Measurements from ENCODE around the gene IGF2R.
"Not testable (repeated sequence)": the region's sequence is repeated elsewhere in the genome, so short reads cannot be mapped to it uniquely, and the experiment has no call there.

The IGF2R gene

DNA sequence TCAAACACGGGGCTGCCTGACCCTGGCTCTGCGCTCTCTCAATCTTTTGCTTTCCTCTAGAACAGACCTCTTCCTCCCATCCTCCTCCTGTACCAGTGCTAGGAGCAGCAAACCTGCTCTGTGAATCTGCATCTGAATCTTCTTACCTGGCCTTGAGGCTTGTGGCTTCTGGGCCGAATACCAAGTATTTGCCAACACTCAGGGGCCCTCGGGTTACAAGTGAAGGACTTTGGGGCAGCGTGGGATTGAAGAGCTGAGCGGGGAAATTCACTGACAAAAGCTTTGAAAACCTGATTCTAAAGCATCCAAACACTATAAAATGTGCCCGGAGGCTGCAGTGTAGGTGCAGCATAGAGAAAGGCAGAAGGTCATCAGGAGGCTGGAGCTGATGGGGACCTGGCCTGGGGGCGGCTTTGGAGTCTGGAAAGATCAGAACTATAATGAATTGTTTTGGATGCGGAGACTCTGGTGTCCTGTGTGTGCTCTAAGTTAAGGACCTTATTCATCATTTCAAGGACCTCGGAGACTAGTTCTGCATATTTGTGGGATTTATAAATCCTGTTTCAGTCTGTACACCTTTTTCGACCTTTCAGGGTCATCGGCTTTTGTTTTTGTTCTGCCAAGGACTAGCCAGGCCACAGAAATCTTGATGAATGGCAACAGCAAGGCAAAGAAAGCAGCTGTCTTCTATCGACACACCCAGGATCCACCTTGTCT is 16.4 kb upstream of the IGF2R start:
- no peak for DNase-seq

DNA sequence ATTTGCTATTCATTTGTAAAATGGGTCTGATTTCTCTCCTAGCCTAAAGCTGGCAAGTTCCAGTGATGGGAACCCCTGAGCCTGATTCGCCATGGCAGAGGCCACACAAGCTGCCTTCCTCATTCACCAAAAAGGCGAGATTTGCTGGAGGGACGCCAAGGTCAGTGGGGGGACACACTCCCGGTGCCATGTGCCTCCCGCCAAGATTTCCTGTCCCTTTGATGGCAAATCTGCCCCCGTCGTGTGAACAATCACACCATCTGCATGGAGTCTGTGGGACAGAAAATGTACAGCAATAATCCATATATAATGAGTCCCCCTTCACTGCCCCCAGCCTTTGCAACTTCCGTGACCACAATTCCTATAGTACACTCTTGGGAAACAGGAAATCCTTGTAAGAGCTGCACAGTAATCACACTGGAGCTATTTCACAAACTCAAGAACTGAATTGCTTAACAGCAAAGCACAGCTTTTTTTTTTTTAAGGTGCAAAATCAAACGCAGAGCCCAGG is 15.7 kb upstream of the IGF2R start:
- DNase-seq = no peak

- no peak for DNase-seq
Observed at GRCh38 chr6:159955945-159956361, 12.9 kb upstream of the IGF2R start.

DNA sequence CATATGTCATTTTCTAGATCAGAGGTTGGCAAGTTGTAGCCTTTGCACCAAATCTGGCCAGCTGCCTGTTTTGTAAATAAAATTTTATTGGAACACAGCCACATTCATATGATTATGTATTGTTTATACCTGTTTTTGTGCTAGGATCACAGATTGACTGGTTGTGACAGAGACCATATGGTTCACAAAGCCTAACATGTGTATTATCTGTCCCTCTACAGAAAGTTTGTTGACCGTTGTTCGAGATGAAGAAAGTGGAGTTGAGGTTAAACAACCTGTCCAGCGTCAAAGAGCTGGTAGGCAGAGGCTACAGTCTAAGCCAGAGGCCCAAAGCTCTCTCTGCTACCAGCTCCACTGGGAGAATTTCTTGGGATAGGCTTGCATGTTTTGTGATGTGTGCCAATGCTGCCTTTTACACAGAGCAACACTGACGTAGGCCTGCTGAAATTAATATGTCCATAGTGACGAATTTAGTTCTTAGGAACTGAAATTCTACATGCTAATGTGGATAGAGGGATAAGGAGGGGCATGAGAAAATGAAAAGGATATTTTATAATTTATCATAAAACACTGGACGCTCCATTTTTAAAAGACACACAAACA is 11.7 kb upstream of the IGF2R start:
- no peak for DNase-seq

DNA sequence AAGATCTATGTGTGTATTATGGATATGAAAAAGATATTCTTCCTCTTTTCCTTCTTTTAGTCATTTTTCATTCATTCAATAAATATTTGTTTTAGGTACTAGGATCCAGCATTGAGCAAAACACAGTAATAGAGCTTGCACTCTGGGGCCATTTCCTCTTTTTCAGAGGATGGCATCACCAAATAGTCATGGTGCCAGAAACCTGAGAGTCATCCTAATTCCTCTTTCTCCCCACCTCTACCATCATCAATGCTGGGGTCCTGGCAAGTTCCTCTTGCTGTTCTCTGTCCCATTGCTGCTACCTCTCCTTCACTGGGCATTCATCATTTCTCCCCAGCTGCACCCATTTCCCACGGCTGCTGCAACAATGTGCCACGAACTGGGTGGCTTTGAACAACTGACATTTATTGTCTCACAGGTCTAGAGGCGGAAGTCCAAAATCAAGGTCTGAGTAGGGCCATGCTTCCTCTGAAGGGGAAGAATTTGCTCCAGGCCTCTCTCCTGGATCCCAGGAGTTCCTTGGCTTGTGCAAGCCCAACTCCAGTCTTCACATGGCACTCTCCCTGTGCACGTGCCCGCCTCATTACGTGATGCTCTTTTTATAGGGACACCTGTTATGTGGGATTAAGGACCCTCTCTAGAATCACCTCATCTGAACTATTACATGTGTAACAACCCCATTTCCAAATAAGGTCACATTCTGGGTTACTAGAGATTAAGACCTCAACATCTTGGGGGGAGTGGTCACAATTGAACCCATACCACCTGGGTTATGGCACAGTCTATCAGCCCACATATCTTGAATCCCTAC is 9.5 kb upstream of the IGF2R start:
- no peak for DNase-seq

GRCh38 chr6:159959976-159960384 is 8.9 kb upstream of the IGF2R start:
- no peak for DNase-seq

DNA sequence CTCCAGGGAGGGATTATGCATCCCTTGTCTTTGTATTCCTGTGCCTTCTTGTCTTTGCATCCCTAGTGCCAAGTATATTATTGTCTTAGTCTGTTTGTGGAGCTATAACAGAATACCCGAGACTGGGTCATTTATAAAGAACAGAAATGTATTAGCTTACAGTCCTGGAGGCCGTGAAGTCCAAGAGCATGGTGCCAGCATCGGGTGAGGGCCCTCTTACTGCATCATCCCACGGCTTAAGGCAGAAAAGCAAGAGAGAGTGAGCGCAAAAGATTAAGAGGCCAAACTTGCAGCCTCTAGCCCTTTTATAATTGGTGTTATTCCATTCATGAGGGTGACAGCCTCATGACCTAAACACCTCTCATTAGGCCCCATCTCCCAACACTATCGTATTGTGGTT is 8.4 kb upstream of the IGF2R start:
- no peak for DNase-seq

DNA sequence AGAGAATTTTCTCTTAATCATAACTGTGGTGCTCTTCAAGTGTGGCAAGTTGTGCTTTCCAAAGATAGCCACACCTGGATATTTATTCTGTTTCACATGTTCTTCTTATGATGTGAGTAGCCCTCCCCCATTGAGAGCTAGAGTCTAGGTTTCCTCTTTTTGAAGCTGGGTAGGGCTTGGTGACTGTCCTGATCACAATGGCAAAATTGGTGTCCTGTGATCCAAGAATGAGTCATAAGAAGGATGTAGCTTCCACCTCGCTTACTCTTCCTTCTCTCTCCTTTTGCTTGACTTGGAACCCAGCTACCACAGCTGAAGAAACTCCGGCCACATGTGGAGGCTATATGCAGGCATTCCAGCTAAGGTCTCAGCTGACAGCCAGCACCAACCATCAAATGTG is 7.4 kb upstream of the IGF2R start:
- no peak for DNase-seq

GRCh38 chr6:159963111-159963510 is 5.8 kb upstream of the IGF2R start:
- DNase-seq = no peak

- no peak for DNase-seq
Observed at GRCh38 chr6:159964046-159964445, 4.8 kb upstream of the IGF2R start.

GRCh38 chr6:159966339-159966738 is 2.5 kb upstream of the IGF2R start:
- DNase-seq = no peak

DNA sequence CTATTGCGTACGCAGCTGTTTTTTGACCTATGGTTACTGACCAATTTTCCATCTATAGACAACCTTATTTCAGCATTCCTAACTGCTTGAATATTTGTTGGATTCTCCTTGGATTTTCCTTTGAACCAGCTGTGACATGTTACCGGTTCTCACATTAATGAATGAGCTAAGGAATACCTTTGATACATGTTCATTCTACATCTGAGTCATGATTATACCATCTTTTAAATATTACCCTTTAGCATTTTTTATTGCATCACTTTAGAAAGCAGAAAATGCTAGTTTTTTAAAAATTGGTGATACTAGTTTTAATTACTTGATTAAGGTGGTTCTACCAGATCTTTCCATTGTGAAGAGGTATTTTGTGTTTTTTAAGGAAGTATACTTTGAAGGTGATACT is 1.9 kb upstream of the IGF2R start:
- no peak for DNase-seq

DNA sequence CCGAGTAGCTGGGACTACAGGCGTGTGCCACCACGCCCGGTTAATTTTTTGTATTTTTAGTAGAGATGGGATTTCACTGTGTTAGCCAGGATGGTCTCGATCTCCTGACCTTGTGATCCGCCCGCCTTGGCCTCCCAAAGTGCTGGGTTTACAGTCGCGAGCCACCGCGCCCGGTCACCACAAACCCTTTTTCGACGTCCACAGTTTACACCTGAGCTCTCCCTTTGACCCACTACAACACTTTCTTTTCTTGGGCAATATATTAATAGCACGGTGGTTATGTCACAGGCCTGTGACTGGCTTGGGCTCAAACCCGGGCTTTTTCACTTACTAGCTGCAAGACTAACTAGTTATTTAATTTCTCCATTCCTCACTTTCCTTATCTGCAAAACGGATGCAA is 1.3 kb upstream of the IGF2R start:
- DNase-seq = not testable (repeated sequence)

DNA sequence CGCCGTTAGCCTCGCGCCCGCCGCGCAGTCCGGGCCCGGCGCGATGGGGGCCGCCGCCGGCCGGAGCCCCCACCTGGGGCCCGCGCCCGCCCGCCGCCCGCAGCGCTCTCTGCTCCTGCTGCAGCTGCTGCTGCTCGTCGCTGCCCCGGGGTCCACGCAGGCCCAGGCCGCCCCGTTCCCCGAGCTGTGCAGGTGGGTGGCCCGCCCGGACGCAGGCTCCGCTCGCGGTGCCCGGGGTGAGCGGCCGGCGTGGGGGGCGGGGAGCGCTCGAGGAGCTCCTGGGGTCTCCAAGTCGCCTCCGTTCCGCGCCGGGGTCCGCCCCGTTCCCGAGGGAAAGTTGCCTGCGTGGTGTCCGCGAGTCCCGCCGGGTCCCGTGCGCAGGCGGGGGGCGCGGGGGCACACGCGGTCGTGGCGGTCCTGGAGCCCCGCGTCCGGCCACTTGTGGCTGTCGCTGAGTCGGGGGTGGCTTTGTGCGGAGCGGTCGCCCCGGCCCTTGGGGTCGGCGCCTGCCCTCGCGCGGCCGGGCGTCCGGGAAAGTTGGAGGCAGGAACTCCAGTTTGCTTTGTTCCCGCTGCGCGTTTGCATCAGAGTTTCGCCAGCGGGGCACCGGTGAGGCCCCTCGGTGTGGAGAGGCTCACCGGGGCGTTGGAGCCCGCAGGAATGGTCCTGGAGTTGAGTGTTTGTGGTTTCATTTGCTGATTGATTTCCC is 476 bp downstream of the IGF2R start:
- DNase-seq = peak; percentile 45

- no peak for DNase-seq
Observed at GRCh38 chr6:159969921-159970320, 1.0 kb downstream of the IGF2R start.

DNA sequence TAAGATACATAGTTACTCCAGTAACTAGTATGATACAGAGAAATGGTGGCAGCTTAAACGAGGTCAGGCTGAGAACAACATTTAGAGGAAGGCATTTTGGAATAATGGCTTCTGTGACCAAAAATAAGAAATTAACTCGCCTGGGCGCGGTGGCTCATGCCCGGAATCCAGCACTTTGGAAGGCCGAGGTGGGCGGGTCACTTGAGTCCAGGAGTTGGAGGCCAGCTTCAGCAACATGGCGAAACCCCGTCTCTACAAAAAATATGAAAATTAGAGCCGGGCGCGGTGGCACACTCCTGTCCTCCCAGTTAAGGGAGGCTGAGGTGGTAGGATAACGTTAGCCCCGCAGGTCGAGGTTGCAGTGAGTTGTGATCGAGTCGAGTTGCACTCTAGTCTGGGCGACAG is 1.8 kb downstream of the IGF2R start:
- no peak for DNase-seq

DNA sequence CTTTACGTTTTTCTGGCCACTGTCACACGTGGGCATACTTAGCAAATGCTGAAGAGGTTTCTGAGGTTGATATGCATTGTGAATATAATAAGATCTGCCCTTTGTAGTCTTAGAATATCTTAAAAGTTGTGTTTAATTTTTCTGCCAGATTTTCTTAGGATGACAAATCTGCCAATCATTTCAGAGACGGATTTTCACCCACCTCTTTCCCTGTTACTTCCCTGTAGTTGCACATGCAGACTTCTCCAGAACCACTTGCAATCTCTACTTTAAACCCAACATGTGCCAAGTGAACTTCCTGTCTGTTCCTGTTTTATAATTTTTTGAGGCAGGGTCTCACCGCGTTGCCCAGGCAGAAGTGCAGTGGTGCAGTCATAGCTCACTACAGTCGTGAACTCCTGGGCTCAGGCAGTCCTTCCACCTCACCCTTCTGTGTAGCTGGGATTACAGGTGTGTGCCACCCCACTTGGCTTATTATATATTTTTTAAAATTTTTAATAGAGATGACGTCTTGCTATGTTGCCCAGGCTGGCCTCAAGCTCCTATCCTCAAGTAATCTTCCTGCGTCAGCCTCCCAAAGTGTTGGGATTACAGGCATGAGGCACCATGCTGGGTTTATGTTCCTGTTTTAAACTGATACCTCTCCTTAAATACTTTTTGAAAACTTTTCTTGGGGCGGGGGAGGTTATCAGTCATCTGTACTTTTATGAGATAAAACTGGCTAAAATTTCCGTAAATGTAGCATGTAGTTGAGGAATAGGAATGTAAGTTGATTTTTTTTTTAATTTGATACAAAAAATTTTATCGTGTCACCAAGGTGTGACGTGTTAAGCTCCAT is 2.7 kb downstream of the IGF2R start:
- no peak for DNase-seq

- DNase-seq = no peak
Observed at GRCh38 chr6:159972506-159973268, 3.8 kb downstream of the IGF2R start.

- no peak for DNase-seq
Observed at GRCh38 chr6:159973406-159973805, 4.5 kb downstream of the IGF2R start.

DNA sequence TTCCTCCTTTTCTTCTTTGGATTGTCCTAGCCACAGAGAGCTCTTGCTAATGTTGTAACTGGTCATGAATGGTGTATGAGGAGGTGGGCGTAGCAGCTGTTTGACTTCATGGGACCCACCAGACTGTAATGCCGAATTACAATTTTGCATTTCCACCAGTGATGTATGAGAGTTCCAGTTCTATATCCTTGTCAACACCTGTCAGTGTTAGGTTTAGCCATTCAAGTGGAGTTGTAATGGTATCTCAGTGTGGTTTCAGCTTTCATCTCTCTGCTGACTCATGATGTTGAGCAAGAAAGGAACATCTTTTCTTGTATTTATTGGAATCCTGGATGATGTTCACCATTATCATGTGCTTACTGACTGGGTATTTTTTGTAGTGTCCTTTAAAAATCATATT is 5.1 kb downstream of the IGF2R start:
- DNase-seq = no peak

- DNase-seq = no peak
Observed at GRCh38 chr6:159974932-159975331, 6.0 kb downstream of the IGF2R start.

All from activated gamma-delta T cell (primary cell).